ENCODE results near the gene RNF39. TPM values are rescaled to one million over a fixed set of nuclear protein-coding genes. Genes with fewer than 3 reads are reported as not detected.

Gene RNF39
- total RNA-seq, 2 experiments from 2014 or later = not detected

- H4K20me1 ChIP-seq (ENCODE audit: insufficient read depth, low read length) = no peaks in the 10 kb centered on the region
- TF ChIP-seq, protein P1, sequence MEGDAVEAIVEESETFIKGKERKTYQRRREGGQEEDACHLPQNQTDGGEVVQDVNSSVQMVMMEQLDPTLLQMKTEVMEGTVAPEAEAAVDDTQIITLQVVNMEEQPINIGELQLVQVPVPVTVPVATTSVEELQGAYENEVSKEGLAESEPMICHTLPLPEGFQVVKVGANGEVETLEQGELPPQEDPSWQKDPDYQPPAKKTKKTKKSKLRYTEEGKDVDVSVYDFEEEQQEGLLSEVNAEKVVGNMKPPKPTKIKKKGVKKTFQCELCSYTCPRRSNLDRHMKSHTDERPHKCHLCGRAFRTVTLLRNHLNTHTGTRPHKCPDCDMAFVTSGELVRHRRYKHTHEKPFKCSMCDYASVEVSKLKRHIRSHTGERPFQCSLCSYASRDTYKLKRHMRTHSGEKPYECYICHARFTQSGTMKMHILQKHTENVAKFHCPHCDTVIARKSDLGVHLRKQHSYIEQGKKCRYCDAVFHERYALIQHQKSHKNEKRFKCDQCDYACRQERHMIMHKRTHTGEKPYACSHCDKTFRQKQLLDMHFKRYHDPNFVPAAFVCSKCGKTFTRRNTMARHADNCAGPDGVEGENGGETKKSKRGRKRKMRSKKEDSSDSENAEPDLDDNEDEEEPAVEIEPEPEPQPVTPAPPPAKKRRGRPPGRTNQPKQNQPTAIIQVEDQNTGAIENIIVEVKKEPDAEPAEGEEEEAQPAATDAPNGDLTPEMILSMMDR (conservative IDR thresholded peaks at IDR 0.05; ENCODE audit: low read length) = no peak
- no peak for TF ChIP-seq EZH2phosphoT487 (IDR thresholded peaks at IDR 0.05; ENCODE audit: borderline replicate concordance, low read depth, low read length)
- POLR2A ChIA-PET = interaction anchor here (0.8 kb wide), 1 partner anchor 52 kb away, joined by 3 read pairs; no protein-coding TSS in a partner anchor
- peaks cover 7% of the 10 kb centered on the region; the same call in 1 of the 2 replicates for H3K36me3 ChIP-seq (ENCODE audit: insufficient read depth, low read length)
- CTCF ChIA-PET (ENCODE audit: unreplicated experiment) = no interaction called here
- no peak overlapping the region for H2AFZ ChIP-seq (ENCODE audit: low read length)
- BruUV-seq (replicated peaks) = no TSS peak
- no peak overlapping the region for H3K4me3 ChIP-seq (ENCODE audit: low read depth, low read length, poor library complexity, severe bottlenecking)
- H3K4me2 ChIP-seq (ENCODE audit: low read length) = no peak overlapping the region
- no peaks in the 10 kb centered on the region for H3K4me1 ChIP-seq (ENCODE audit: insufficient read depth, low read length, poor library complexity, severe bottlenecking)
- no peaks in the 10 kb centered on the region for H3K9me3 ChIP-seq (ENCODE audit: low read length)
- no peak overlapping the region for H3K27ac ChIP-seq (ENCODE audit: low read depth, low read length, poor library complexity, severe bottlenecking)
- intact Hi-C loops (cut with micrococcal nuclease; ENCODE audit: unreplicated experiment) = no loop called here
- no peak for DNase-seq (ENCODE audit: low spot score)
- H3K9me2 ChIP-seq (ENCODE audit: insufficient read depth, low read length) = no peaks in the 10 kb centered on the region
- no peaks in the 10 kb centered on the region for H3K79me2 ChIP-seq (ENCODE audit: insufficient read depth, low read depth, low read length)
Observed at GRCh38 chr6:30073489-30074235, 1.9 kb downstream of the RNF39 start.

DNA sequence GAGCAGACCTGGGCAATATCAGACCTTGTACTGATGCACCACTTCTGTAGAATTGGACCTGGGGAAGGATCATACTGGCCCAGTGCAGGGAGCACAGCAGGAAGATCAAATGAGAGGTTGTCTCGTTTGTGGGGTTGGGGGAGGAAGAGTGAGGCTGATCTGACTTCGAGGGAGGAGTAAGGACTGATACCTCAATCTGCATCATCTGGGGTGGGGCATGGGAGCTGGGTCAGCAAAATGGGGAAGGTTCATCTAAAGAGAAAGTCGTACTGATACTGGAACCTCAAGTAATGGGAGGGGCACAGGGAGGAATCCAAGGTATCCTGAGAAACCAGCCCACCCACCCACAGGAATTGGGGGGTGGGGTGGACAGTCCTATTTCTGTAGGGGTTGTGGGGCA, 3.7 kb downstream of the RNF39 start:
- BruUV-seq (replicated peaks) = no TSS peak
- H3K36me3 ChIP-seq (ENCODE audit: insufficient read depth, low read length) = peaks cover 7% of the 10 kb centered on the region; the same call in 1 of the 2 replicates
- H3K4me2 ChIP-seq (ENCODE audit: low read length) = no peak overlapping the region
- H2AFZ ChIP-seq (ENCODE audit: low read length) = no peak overlapping the region
- no peak overlapping the region for H3K4me3 ChIP-seq (ENCODE audit: low read depth, low read length, poor library complexity, severe bottlenecking)
- H3K9me2 ChIP-seq (ENCODE audit: insufficient read depth, low read length) = no peaks in the 10 kb centered on the region
- intact Hi-C loops (cut with micrococcal nuclease; ENCODE audit: unreplicated experiment) = no loop called here
- DNase-seq (ENCODE audit: low spot score) = no peak
- H3K79me2 ChIP-seq (ENCODE audit: insufficient read depth, low read depth, low read length) = peaks cover 12% of the 10 kb centered on the region; the same call in 1 of the 2 replicates
- TF ChIP-seq, protein P1 (conservative IDR thresholded peaks at IDR 0.05; ENCODE audit: low read length) = no peak
- TF ChIP-seq EZH2phosphoT487 (IDR thresholded peaks at IDR 0.05; ENCODE audit: borderline replicate concordance, low read depth, low read length) = no peak
- ChIA-PET CTCF (ENCODE audit: unreplicated experiment) (no interaction called here), POLR2A (no interaction called here)
- H3K27ac ChIP-seq (ENCODE audit: low read depth, low read length, poor library complexity, severe bottlenecking) = no peak overlapping the region
- H3K4me1 ChIP-seq (ENCODE audit: insufficient read depth, low read length, poor library complexity, severe bottlenecking) = peaks cover 9% of the 10 kb centered on the region
- H3K9me3 ChIP-seq (ENCODE audit: low read length) = no peaks in the 10 kb centered on the region
- H4K20me1 ChIP-seq (ENCODE audit: insufficient read depth, low read length) = no peaks in the 10 kb centered on the region
